Activated CD4-positive, alpha-beta T cell treated with anti-CD3 and anti-CD28 coated beads for 48 hours (primary cell): ENCODE data around the gene ZNF208.
"Not testable (repeated sequence)": the region's sequence is repeated elsewhere in the genome, so short reads cannot be mapped to it uniquely, and the experiment has no call there.

Experiments
- DNase-seq: peaks from one replicate; pipeline ENCODE4 v3.0.0-alpha.2; 2020

Gene ZNF208

GRCh38 chr19:22010437-22011143, at the start of gene ZNF208:
Gene ZNF208 (minus strand): TSS chr19:22010943. CDS start chr19:22010794, 149 bp downstream.
- DNase-seq: peak; percentile 39

GRCh38 chr19:22052644-22053013, 41.9 kb upstream of the ZNF208 start:
- peak; percentile 29 for DNase-seq

- DNase-seq: not testable (repeated sequence)
These were observed 30.4 kb upstream of the ZNF208 start for GRCh38 chr19:22041151-22041550.

- DNase-seq: no peak
These were observed 19.9 kb upstream of the ZNF208 start for GRCh38 chr19:22030680-22031079.

- no peak for DNase-seq
These were observed 15.9 kb upstream of the ZNF208 start for GRCh38 chr19:22026687-22027086.

GRCh38 chr19:22025539-22025938, 14.8 kb upstream of the ZNF208 start:
- DNase-seq: not testable (repeated sequence)

GRCh38 chr19:21970466-21970865, 40.3 kb downstream of the ZNF208 start:
- no peak for DNase-seq

GRCh38 chr19:21947775-21948174, 63.0 kb downstream of the ZNF208 start:
- DNase-seq: no peak

GRCh38 chr19:21940684-21941083, 70.1 kb downstream of the ZNF208 start:
- no peak for DNase-seq

GRCh38 chr19:21934593-21934992, 76.2 kb downstream of the ZNF208 start:
- no peak for DNase-seq

GRCh38 chr19:21934131-21934530, 76.6 kb downstream of the ZNF208 start:
- DNase-seq: no peak

- no peak for DNase-seq
These were observed 88.5 kb downstream of the ZNF208 start for GRCh38 chr19:21922276-21922675.

GRCh38 chr19:21921691-21922180, 89.0 kb downstream of the ZNF208 start:
- DNase-seq: no peak

GRCh38 chr19:21915411-21915810, 95.3 kb downstream of the ZNF208 start:
- no peak for DNase-seq

GRCh38 chr19:21912654-21913053, 98.1 kb downstream of the ZNF208 start:
- DNase-seq: no peak

GRCh38 chr19:21910318-21910717, 100.4 kb downstream of the ZNF208 start:
- DNase-seq: no peak

GRCh38 chr19:21908066-21908465, 102.7 kb downstream of the ZNF208 start:
- DNase-seq: no peak

- DNase-seq: no peak
These were observed 103.2 kb downstream of the ZNF208 start for GRCh38 chr19:21907516-21907915.

- DNase-seq: no peak
These were observed 108.2 kb downstream of the ZNF208 start for GRCh38 chr19:21902571-21902970.

GRCh38 chr19:21901861-21902260, 108.9 kb downstream of the ZNF208 start:
- DNase-seq: no peak

GRCh38 chr19:21900401-21900800, 110.3 kb downstream of the ZNF208 start:
- DNase-seq: no peak

GRCh38 chr19:21891086-21891485, 119.7 kb downstream of the ZNF208 start:
- no peak for DNase-seq

GRCh38 chr19:21890017-21890416, 120.7 kb downstream of the ZNF208 start:
- DNase-seq: peak; percentile 42

- not testable (repeated sequence) for DNase-seq
These were observed 125.2 kb downstream of the ZNF208 start for GRCh38 chr19:21885516-21885915.

- DNase-seq: not testable (repeated sequence)
These were observed 126.0 kb downstream of the ZNF208 start for GRCh38 chr19:21884786-21885185.
